DMS79 treated with DMSO at 0.1 percent for 48 hours (cell line): ENCODE results near the gene PTAFR.
A peak's percentile ranks its signal among the peaks of the same experiment; 100 is the strongest.
"Not testable (repeated sequence)": the region's sequence is repeated elsewhere in the genome, so short reads cannot be mapped to it uniquely, and the experiment has no call there.

ENCODE experiments used
- DNase-seq: peaks from one replicate; lab custom pipeline; 2025; lab: John Stamatoyannopoulos, UW

The PTAFR gene

DNA sequence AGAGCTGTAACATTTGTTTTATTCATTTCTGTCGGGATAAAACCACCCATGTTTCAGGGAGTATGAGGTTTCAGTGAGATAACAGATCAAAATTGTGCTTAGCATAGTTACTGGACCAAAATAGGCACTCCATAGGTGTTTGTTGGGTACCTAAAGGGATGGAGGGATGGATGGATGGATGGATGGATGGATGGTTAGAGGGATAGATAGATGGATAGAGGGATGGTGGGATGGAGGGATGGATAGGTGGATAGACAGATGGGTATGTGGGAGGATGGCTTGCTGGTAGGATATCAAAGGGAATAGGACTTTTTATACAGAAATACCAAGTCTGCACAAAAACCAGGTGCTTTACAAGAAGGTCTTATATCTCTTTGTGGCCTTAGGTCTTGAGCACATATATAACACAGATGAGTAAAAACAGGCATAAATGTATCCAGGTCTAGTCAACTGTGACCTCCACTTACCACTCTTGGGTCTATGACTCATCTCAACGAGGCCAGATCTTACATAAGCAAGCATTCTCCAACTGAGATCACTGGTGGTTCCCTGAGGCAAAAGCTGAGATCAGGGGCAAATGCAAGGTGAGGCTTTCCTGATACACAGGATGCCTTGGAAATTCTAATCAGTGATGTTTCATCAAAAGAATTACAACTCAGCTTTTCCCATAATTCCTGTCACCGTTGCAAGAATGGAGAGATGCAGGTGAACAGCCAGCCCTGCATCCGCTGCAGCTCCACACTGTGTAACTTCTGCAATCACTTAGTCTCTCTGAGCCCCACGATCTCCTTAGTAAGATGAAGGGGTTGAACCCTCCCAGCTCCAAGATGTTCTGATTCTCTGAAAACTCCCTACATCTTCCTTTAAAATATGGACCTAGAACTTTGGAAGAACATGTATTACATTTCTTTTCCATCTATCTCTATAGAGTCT is 32.0 kb downstream of the PTAFR start:
- DNase-seq, result no peak

DNA sequence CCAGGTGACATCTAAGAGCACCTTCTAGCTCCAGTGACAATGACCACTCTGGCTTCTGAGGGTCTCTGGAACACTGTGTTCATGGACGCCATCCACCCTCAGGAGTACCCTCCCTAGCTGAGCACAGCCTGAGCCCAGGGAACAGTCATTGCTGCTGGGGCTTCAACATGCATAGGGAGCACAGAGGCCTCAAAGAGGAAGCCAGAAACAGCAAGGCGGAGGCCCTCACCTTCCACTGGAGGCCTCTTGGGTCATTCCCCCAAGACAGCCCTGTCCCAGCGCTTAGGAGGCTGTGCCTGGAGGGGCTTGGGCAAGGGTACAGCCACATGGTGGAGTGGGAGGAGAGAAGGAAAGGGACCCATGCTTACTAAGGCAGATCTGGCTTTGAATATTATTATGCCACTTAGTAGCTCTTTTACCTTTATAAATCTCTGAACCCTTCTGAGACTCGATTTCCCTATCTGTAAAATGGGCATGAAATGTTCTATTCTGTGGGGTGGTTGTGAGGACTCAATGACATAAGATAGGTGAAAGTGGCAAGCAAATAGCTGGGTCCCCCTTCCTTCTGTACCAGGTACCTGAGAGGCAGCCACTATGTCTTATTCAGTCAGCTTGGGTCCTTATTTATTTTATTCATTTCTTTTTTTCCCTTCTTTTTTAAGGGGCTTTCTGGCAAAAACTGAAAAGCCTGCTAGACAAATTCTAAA is 32.8 kb downstream of the PTAFR start:
- DNase-seq, result no peak

DNA sequence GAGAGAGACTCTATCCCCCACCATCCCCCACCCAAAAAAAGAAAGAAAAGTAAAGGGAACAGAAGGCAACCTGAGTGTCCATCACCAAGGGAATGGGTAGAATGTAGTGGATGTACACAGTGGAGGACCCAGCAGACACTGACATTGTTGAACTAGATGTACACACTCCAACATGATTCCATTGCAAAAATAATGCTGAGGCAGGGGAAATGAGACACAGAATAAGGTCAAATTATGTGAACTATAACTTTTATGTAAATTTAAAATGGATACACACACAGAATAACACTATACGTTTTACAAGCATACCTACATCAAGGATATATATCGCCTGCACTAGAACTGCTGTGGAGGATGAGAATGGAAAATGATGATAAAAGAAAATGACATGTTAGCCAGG is 34.8 kb downstream of the PTAFR start:
- DNase-seq, result no peak

DNA sequence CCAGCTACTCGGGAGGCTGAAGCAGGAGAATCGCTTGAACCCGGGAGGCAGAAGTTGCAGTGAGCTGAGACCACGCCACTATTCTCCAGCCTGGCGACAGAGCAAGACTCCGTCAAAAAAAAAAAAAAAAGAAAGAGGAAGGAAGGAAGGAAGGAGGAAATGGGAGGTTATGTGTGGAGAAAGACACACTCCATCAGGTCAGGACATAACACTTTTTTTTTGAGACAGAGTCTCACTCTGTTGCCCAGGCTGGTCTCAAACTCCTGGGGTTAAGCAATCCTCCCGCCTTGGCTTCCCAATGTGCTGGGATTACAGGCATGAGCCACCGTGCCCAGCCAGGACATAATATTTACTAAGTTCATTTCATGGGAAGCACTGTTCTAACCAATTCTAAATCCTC is 36.6 kb downstream of the PTAFR start:
- DNase-seq, result not testable (repeated sequence)

DNA sequence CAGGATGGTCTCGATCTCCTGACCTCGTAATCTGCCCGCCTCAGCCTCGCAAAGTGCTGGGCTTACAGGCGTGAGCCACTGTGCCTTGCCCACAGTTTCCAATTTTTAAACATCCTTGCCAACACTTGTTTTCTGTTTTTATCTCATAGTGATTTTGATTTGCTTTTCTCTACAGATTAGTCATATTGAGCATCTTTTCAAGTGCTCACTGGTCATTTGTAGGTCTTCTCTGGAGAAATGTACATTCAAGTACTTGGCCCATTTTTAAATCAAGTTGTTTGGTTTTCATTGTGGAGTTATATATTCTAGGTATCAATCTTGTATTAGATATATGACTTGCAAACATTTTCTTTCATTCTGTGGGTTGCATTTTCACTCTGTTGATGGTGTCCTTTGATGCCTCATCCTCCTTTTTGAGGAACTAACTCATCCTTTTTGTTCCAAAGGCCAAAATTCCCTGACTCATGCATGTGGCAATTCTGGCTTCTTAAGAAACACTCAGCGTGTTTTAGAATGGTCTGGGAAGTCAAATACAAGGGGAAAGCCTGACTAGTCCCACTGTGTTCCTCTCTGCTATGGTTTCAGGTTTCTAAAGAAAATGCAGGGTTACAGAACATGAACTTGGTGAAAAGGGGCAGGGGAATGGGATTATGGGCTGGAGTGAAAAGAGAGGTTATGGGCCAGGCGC is 37.3 kb downstream of the PTAFR start:
- no peak for DNase-seq

DNA sequence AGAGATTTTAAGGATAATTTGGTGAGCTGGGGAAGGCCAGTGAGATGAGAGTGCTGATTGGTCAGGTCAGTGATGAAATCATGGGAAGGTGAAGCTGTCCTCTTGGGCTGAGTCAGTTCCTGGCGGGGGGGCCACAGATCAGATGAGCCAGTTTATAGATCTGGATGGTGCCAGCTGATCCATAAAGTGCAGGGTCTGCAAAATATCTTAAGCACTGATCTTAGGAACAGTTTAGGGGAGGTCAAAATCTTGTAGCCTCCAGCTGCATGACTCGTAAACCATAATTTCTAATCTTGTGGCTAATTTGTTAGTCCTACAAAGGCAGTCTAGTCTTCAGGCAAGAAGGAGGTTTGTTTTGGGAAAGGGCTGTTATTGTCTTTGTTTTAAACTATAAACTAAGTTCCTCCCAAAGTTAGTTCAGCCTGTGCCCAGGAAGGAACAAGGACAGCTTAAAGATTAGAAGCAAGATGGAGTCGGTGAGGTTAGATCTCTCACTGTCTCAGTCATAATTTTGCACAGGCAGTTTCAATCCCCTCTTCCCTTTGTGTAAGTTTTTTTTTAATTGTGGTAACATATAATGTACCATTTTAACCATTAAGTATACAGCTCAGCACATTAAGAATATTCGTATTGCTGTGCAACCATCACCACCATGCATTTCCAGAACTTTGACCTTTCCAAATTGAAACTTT is 39.4 kb downstream of the PTAFR start:
- no peak for DNase-seq

DNA sequence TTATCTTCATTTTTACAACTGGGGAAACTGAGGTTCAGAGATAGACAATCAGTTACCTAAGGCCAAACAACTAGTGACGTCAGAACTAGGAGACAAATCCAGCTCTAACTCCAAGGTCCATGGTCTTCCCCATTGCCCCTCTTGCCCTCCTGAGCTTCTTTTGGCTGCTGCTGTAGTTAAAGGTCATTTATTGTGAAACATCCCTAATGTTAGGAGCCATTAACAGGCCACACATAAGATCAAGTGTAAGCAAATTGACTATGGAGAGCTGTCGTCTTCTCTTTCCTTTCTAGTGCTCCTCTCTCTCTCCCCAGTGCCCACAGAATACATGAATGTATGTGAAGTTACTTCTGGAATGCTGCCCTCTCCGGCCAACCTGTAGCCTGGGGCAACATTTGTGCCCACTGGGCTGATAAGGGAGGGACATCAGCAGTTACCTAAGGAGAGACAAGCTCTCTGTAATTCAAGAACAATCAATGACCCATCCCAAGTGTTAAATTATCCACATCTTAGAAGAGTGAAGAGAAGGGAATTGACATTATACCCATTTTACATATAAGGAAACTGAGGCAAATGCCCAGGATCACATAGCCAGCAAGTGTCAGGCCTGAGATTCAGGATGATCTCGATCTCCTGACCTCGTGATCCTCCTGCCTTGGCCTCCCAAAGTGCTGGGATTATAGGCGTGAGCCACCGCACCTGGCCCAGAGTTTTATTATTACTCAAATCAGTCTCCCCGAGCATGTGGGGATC is 40.1 kb downstream of the PTAFR start:
- no peak for DNase-seq

DNA sequence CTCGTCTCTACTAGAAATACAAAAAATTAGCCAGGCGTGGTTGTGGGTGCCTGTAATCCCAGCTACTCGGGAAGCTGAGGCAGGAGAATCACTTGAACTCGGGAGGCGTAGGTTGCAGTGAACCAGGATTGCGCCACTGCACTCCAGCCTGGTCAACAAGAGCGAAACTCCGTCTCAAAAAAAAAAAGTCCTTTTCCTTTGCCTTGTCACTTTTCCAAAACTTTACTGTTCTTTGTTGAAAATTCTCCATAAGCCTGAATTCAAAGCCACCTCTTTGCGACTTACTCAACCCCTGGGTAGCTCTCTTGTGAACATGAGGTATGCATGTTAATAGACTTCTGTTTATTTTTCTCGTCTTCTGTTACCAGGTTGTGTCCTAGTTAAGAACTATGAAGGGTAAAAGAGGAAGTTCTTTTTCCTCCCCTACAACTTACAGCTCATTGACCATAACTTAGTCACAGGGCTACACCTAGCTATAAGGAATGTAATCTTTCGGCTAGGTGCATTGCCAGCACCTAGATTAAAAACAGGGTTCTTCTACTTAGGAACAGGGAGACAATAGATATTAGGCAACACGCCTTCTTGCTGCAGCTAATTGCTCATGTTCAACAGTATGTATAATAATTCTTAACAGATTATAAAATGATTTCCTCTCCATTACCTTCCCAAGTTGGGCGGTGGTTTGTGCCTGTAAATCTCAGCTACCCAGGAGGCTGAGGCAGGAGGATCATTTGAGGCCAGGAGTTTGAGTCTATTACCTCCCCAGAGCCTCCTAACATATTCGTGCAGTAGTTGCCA is 40.9 kb downstream of the PTAFR start:
- no peak for DNase-seq

DNA sequence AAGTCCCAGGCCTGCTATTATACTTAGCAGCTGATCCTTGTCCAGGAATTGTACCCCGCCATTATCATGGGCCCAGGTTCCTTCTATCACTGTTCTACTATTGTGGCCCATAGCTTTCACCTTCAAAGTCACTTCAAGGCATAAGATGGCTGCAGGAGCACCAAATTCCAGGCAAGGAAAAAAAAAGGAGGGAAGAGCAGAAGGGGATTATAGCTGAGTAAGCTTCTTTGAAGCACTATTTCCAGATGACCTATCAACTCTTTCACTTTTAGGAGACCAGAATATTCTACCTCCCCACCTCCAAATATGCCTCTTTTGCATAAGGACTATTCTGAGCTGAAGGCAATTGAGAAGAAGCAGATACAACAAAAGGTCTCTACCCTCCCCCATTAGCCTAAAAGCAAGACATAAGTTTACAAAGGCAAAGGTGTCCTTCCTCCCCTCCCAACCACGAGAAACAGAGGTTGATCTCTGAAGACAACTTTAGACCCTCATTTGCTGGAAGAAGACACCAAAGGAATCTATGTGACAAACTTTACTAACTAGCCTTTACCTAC is 41.8 kb downstream of the PTAFR start:
- DNase-seq, result no peak

DNA sequence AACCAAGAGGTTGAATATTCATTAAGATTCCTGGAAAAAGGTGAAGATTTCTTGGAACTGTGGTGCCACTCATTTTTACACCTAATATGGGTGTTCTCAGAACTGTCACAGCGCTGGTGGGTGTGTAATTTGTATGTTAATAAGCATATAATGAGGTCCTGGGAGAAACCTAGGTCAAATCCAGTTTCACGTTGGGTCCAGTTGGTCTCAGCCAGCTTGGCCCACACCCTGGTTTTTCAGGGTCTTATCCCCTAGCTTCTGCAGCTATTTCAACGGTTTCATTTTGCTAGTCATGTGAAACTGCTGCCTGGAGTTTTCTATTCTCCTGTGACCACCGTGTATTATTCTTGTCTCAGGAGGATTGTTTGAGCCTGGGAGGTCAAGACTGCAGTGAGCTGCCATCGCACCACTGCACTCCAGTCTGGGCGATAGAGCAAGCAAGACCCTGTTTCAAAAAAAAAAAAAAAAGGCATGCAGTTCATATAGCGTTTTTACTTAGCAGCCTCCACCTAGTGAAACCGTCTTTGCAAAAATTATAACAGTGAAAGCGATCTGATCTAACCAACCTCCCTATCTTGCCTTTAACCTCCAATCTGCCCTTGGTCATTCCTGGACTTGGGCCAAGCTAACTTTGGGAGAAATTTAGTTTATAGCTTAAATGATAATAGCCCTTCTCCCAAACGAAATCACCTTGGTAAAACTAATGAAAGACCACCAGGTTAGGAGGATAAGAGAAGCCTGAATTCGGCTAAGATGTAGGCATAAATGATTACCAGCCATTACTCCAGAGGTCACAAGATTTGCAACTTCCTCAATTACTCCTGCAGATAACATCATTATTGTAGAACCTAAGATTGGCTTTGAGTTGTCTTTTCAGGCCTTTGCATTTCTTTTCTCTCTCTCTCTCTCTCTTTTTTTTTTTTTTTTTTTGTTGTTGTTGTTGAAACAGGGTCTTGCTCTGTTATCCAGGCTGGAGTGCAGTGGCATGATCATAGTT is 44.0 kb downstream of the PTAFR start:
- no peak for DNase-seq

DNA sequence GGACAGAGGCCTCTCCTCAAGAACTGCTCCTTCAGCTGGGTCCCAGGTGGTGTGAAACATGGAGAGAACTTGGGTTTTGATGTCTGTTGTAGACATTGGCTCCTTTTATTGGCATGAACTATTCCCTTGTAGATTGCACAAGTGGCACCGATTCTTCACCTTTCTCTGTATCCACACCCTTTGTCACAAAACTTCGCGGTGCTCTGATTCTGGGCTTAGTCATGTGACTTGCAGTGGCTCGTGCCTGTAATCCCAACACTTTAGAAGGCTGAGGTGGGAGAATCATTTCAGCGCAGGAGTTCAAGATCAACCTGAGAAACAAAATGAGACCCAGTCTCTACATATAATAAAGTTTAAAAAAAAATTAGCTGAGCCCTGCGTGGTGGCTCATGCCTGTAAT is 45.6 kb downstream of the PTAFR start:
- DNase-seq, result no peak

DNA sequence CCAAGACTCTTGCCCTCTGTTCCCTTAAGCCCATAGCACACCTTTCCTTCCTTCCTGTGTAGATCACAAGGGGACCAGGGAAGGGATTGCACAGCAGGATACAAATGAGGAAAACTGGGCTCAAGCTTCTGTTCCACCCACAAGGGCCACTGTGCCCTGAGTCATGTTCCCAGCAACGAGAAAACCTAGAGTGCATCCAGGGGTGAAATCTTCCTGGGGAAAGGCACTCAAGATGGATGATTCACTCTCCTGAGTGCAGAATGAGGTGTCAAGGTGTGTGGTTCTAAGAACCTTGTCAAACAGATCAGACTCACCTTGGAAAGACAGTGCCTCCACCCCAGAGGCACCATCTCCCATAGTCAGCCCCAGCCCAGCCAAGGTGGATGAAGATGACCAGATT is 47.3 kb downstream of the PTAFR start:
- peak; percentile 8 for DNase-seq

DNA sequence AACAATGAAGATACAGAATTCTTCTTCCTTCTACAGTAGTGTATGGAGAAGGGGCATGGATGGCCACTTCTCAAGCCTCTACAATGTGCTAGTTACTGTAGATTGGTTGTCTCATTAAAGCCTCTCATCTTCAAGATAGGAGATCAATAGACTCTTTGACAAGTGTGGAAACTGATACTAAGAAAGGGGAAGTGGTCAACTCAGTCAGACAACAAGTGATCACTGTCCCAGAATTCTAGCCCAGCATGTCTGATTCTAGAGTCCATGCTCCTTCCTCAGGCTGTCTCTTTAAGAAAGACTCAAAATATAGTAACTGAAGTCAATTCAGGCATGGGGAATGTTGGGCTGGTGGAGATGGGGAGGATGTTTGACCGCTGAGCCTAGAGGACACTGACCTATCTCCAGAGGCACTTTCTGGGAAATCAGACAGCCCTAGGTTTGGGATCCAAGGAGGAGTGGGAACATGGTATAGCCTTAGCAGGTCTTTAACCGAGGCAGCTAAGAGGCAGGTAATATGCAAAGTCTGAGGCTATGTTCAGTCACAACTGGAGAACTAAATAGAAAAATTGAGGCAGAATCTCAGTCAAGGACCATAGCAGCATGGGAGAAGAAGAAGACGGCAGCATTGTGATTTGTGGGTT is 48.8 kb downstream of the PTAFR start:
- DNase-seq, result no peak

DNA sequence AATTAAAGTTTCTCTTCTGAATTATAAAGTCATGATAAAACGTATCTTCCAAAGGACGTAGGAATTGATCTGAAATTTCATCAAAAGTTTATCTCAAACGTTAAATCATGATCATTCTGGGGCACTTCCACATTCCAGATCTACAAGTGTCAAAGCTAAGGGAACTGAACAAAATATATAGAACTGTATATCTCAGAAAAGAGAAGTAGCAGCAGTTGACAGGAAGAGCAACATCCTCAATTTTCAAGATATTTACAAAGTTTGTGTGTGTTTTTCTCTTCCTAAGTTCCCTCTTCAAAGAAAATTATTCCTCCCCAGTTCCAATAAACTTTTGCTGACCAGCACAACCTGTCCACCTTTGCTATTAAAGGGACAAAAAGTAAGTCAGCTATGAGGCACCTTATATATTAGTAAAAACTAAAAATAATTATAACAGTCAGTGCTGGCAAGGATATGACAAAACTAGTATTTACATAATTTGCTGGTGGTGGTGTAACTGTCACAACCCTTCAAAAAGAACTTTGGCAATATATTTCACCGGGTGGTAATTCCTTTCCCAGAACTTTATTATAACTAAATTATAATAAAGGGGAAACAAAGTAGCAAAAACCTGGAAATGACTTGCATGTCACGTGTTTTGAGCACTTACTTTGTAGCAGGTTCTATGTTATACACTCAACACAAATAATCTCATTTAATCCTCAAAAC is 49.6 kb downstream of the PTAFR start:
- no peak for DNase-seq

DNA sequence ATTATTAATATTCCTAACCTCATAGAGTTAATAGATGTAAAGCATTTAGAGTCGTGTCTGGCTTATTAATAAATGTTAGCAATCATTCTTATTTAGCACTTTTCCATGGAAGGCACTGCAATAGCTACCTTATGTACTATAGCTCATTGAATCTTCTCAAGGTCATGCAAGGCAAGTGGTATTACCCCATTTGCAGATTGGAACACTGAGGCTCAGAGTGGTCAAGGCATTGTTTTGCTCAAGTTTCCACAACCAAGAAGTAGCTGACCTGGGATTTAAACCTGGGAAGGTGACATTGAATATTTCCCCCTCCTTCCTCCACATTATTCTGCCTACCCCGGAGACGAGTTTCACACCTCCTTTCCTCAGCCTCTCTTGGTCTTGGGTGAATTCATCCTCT is 50.3 kb downstream of the PTAFR start:
- DNase-seq, result no peak

DNA sequence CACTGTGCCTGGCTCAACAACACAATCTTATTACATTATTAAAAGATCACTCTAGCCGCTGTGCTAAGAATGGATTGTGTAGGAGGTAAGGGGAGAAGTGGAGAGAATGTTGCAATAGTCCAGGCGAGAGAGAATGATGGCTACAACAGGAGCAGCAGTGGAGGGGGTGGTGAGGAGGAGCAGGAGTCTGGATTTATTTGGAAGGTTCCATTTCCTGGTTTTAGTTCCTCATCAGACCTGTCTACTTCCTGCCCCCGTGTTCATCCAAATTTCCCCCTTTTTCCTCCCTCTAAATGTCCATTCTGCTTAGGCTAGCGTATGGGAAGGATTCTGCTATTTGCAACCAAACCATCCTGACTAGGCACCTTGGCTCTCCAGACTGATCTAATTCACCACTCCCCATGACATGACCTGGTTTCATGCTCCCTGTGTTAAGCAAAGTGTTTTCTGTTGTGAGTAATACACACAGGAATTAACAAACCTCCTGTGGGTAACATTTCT is 53.0 kb downstream of the PTAFR start:
- DNase-seq, result no peak

DNA sequence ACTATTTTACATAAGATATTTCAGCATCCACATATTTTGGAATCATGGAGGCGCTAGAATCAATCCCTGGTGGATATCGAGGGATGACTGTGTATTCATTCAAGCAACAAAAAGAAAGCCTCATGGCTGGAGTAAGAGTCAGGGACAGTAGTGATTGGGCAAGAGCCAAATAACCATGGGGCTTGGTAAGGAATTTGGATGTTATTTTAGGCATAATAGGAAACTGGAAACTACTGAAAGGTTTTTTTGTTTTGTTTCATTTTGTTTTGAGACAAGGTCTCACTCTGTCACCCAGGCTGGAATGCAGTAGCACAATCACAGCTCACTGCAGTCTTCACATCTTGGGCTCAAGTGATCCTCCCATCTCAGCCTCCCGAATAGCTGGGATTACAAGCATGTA is 54.3 kb downstream of the PTAFR start:
- DNase-seq, result no peak

DNA sequence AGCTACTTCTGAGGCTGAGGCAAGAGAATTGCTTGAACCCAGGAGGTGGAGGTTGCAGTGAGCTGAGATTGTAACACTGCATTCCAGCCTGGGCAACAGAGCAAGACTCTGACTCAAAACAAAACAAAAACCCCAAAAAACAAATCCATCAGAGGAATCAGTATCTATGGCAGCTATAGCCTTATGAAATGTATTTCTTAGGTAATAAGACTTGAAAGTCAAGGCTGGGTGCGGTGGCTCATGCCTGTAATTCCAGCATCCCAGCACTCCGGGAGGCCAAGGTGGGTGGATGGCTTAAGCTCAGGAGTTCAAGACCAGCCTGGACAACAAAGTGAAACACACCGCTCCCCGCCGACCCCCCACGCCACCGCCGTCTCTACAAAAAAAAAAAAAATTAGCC is 56.9 kb downstream of the PTAFR start:
- DNase-seq, result no peak
